Ishikawa (cell line): ENCODE results near the gene ACAA1.

Experiments used
- CEBPB ChIP-seq: IDR thresholded peaks from 2 replicates; pipeline ENCODE4 v1.6.1; 2012
- CREB1 ChIP-seq: IDR thresholded peaks from 2 replicates; pipeline ENCODE4 v1.6.1; 2012; ENCODE audit warnings: low read depth
- EGR1 ChIP-seq: IDR thresholded peaks from 2 replicates; pipeline ENCODE4 v1.6.1; 2012
- EP300 ChIP-seq: IDR thresholded peaks from 2 replicates; pipeline ENCODE4 v1.6.1; 2012; ENCODE audit warnings: borderline replicate concordance
- FOXM1 ChIP-seq: IDR thresholded peaks from 2 replicates; pipeline ENCODE4 v1.6.1; 2012; ENCODE audit warnings: low read depth, borderline replicate concordance
- MAX ChIP-seq: IDR thresholded peaks from 2 replicates; pipeline ENCODE4 v1.6.1; 2012
- NFIC ChIP-seq: IDR thresholded peaks from 2 replicates; pipeline ENCODE4 v1.6.1; 2012
- RAD21 ChIP-seq: IDR thresholded peaks from 2 replicates; pipeline ENCODE4 v1.6.1; 2012; ENCODE audit warnings: low read depth
- REST ChIP-seq: IDR thresholded peaks from 2 replicates; pipeline ENCODE4 v1.6.1; 2012; ENCODE audit warnings: low read depth, mild to moderate bottlenecking
- TAF1 ChIP-seq: IDR thresholded peaks from 2 replicates; pipeline ENCODE4 v1.6.1; 2012; ENCODE audit warnings: low read depth, mild to moderate bottlenecking
- TCF12 ChIP-seq: IDR thresholded peaks from 2 replicates; pipeline ENCODE4 v1.6.1; 2012; ENCODE audit warnings: low read depth
- TEAD4 ChIP-seq: IDR thresholded peaks from 2 replicates; pipeline ENCODE4 v1.6.1; 2012
- USF1 ChIP-seq: IDR thresholded peaks from 2 replicates; pipeline ENCODE4 v1.6.1; 2012
- YY1 ChIP-seq: IDR thresholded peaks from 2 replicates; pipeline ENCODE4 v1.6.1; 2012; ENCODE audit warnings: low read depth
- ZBTB7A ChIP-seq: IDR thresholded peaks from 2 replicates; pipeline ENCODE4 v1.6.1; 2012; ENCODE audit warnings: low read depth

ACAA1 gene

GRCh38 chr3:38152609-38153008 lies 15.7 kb upstream of the ACAA1 start:
- TF ChIP-seq RAD21: no peak
- TF ChIP-seq FOXM1: no peak
- TF ChIP-seq TCF12: no peak

GRCh38 chr3:38151667-38152265 lies 14.8 kb upstream of the ACAA1 start:
- TF ChIP-seq EGR1 (no peak), TEAD4 (no peak), CEBPB (no peak), EP300 (no peak), MAX (no peak), FOXM1 (no peak), ZBTB7A (no peak), TAF1 (no peak), TCF12 (no peak), NFIC (no peak)

- TF ChIP-seq MAX (no peak), TCF12 (no peak), FOXM1 (no peak), YY1 (no peak), EP300 (no peak), TEAD4 (no peak), CEBPB (no peak), TAF1 (no peak), CREB1 (no peak), USF1 (no peak; the same call in 1 of the 2 replicates), NFIC (no peak), RAD21 (no peak), ZBTB7A (no peak), REST (no peak), EGR1 (no peak)
These were observed 14.0 kb upstream of the ACAA1 start for GRCh38 chr3:38150780-38151528.

GRCh38 chr3:38149708-38150107 lies 12.8 kb upstream of the ACAA1 start:
- TF ChIP-seq TEAD4 (no peak), TCF12 (no peak), CREB1 (no peak), RAD21 (no peak), CEBPB (no peak), REST (no peak), NFIC (no peak), ZBTB7A (no peak), MAX (no peak), TAF1 (no peak), USF1 (no peak), YY1 (no peak), EGR1 (no peak), EP300 (no peak), FOXM1 (no peak)

- no peak for TF ChIP-seq TEAD4
- no peak for TF ChIP-seq ZBTB7A
- TF ChIP-seq REST: no peak
- no peak for TF ChIP-seq MAX
- TF ChIP-seq YY1: no peak
These were observed 11.5 kb upstream of the ACAA1 start for GRCh38 chr3:38148311-38148882.
